SIG-M5 (cell line): ENCODE measurements around the gene HAPLN2.
"Not testable (repeated sequence)": the region's sequence is repeated elsewhere in the genome, so short reads cannot be mapped to it uniquely, and the experiment has no call there.

Experiments
- DNase-seq: peaks from one replicate; lab custom pipeline; 2025; lab: John Stamatoyannopoulos, UW

Gene HAPLN2

DNA sequence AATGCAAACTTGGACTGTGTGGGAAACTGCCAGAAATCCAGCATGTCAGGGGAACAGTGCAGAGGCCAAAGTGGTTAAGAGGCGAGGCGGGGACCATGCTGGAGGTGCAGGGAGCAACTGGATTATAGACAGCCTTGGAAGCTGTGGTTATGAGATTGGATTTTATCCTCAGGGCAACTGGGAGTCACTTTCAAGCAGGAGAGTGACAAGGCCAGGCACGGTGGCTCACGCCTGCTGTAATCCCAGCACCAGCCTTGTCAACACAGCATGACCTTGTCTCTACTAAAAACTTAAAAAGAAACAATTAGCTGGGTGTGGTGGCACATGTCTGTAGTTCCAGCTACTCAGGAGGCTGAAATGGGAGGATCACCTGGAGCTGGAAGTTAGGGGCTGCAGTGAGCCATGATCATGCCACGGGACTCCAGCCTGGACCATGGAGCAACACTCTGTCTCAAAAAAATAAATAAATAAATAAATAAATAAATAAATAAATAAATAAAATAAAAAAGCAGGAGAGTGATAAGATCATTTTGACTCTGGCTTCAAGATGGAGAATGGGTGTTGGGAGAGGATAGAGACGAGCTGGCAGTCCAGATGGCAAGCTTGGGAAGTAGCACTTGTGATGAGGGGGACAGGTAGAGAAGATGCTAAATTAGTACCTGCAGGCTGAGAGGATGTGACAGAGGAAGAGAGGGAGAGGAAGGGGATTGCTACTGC, 3.5 kb downstream of the HAPLN2 start:
- no peak for DNase-seq

DNA sequence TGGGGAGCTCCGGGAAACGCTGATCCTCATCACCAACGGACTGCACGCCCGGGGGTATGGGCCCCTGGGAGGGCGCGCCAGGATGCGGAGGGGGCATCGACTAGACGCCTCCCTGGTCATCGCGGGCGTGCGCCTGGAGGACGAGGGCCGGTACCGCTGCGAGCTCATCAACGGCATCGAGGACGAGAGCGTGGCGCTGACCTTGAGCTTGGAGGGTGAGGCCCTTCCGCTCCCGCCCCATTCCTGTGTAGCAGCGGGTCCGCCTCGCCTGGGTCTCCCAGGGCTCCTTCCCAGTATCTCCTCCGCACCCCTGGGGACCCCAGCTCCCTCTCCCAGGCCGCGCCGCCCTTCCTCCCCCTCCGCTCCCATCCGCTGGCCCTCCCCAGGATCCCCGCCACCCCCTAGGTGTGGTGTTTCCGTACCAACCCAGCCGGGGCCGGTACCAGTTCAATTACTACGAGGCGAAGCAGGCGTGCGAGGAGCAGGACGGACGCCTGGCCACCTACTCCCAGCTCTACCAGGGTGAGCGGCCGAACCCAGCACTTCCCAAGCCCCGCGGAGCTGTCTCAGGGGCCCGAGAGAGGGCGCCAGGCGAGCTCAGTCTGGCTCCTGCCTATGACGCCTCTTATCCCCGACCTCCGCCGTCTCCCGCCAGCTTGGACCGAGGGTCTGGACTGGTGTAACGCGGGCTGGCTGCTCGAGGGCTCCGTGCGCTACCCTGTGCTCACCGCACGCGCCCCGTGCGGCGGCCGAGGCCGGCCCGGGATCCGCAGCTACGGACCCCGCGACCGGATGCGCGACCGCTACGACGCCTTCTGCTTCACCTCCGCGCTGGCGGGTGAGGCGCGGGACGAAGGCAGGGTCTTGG, 5.0 kb downstream of the HAPLN2 start:
- no peak for DNase-seq

DNA sequence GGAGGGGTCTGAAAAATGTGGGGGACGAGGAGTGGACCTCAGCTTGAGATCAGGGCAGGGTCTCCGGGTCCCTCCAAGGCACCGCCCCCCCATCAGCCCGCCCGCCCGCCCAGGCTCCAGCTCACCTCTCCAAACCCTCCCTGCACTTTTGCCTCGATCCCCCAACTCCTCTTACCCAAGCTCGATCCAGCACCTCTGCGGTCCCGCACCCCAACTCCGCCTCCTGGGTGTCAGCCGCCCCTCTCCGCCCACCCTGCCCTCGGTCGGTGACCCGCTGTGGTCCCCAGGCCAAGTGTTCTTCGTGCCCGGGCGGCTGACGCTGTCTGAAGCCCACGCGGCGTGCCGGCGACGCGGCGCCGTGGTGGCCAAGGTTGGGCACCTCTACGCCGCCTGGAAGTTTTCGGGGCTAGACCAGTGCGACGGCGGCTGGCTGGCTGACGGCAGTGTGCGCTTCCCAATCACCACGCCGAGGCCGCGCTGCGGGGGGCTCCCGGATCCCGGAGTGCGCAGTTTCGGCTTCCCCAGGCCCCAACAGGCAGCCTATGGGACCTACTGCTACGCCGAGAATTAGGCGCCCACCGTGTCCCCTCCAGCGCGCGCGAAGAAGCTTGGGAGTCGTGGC, 5.7 kb downstream of the HAPLN2 start:
- DNase-seq: no peak

DNA sequence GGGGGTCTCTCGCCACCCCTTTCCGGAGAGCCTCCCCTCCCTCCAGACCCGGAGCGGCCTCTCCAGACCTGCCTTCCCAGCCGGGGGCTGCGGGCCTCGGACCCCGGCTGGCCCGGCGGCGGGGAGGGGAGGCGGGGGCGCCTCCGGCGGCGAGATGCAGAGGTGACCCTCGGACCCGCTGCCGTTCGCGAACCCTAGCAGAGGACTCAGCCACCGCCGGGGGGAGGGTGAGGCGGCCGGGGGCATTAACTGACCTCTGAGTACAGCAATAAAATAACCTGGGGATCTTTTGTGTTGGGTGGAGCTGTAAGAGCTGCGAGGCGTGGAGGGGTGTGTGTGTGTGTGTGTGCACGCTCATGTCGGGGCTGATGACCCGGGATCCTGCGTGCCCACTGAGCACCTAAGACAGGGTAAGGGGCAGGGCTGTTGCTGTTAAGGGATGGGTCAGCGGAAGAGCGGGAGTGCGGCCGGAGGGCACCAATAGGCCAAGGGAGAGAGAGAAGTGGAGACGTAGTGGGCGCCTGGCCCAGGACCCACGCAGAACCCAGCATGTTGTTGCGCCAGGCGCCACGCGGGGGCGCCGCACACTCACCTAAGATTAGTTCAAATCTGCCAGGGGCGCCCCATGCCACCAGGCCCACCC, 6.3 kb downstream of the HAPLN2 start:
- no peak for DNase-seq

DNA sequence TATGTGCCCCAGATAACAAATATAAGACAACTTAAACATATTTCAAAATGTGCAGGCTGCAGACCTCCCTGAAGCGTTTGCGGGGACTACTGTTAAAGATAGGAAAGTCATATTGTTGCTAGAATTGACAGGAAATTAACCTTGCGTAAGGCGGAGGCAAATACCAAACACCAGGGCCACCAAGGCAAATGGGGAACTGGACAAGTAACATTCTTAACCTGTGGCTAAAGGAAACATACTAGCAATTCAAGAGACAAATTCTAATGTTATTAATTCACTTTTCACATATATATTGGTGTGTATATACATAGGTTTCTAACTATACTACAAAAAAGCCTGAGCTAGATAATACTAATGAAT, 6.8 kb downstream of the HAPLN2 start:
- DNase-seq: no peak

DNA sequence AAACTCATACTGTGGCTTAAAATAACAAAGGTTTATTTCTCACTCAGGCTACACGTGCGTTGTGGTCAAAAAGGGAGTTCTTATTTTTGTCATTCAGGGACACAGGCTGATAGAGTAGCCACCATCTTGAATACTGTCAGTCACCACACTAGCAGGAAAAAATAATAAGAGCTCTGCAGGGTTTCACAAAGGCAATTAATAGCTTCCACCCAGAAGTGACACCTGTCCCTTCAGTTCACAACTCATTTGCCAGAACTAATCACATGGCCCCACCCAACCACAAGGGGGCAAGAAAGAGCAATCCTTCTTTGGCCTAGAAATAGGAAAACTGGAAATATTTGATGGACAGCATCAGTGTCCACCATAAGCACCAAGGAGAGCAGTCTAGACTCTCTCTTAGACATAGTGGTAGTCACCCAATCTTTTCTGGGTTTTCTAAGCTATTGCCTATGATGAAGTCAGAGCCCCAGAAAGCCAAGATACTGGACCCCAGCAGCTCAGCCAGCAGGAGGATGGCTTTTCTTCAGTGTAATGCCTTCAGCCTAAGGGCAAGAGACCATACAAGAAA, 8.2 kb downstream of the HAPLN2 start:
- DNase-seq: no peak

DNA sequence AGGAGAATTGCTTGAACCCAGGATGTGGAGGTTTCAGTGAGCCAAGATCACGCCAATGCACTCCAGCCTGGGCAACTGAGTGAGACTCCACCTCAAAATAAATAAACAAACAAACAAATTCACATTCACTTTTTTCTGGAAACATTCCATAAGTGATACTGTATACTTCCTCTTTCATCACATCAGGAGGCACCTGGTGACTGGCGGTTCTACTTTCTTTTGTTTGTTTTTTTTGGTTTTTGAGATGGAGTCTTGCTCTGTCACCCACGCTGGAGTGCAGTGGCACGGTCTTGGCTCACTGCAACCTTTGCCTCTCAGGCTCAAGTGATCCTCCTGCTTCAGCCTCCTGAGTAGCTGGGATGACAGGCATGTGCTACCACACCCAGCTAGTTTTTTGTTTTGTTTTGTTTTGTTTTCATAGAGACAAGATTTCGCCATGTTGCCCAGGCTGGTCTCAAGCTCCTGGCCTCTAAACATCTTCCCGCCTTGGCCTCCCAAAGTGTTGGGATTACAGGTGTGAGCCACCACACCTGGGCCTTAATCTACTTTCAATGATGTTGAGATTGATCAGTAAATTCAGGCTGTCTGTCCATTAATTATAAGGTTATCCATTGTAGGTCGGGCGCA, 10.7 kb downstream of the HAPLN2 start:
- no peak for DNase-seq

DNA sequence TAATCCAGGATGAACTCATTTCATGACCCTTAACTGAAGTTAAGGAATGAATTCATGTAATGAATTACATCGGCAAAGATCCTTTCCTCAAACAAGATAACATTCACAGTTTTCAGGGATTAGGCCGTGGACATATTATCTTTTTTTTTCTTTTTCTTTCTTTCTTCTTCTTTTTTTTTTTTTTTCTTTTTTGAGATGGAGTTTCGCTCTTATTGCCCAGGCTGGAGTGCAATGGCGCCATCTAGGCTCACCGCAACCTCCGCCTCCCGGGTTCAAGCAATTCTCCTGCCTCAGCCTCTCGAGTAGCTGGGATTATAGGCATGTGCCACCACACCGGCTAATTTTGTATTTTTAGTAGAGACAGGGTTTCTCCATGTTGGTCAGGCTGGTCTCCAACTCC, 11.9 kb downstream of the HAPLN2 start:
- not testable (repeated sequence) for DNase-seq

DNA sequence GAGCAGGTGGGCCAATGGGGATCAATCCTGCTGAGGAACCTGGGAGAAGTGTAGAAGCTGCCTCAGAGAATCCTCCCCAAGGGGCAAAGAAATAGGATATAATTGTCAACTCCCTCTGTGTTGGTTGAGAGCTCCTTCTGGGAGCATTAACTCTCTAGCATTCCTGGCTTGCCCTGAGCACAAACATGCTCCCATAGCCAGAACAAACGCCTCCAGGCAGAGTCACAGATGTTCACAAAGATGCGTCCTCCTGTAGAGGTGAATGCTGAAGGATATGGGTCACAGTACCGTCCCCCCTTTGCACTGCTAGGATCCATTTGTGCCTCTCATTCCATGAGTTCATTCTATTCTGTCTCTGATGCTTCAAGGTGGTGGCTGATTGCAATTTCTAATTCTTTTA, 13.1 kb downstream of the HAPLN2 start:
- no peak for DNase-seq

DNA sequence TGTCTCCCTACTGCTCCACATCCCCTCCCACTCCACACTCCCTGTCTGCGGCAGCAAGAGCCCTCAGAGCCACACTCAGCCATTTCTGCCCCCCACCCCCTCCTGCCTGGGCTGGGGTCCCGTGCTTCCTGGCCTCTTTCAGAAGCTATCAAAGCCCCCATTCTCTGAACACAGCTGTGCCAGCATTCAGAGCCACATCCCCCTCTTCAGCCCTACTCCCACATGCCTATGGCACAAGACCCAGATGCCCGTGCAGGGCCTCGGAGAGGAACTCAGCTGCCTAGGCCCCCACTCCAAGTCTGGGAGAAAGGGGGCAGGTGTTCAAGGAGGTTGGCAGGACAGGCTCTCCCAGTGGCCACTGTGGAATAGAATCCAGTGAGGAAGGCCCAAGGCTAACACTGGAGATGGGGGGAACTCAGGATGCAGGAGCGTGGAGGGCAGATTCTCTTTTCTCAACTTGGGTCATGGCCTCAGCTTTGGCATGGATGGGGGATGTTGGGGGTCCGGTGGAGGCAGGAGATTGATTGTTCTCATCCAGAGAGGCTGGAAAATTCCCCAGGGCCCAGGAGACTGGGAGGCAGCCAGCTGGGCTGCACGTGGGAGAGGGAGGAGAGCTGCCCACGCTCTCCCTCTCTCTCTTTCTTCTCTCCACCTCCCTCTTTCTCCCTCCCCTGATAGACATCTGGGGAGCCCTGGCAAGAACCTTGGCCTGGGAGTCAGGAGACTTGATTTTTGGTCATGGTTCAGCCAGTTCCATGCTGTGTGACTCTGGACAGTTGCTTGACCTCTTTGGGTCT, 19.2 kb downstream of the HAPLN2 start:
- DNase-seq: no peak

DNA sequence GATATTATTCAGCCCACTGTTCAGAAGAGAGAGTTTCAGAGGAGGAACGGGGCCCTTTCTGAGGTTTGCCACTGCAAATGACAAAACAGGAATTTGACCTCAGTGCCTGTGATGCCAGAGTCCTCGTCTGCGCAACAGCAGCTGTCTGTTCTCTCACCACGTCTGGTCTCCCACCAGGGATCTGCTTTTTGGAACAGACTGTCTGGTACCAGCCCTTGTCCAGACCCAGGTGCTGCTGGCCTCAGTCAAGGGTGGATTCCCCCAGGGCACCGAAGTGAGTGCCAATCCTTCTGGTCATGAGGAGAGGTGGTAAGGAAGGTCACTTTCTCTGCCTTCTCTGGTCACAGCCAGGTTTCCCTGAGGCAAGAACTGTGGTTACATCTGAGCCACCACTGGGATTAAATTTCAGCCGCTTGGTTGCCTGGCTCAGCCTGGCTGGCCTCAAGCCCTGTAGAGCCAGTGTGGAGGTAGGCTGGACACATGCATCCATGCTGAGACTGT, 20.4 kb downstream of the HAPLN2 start:
- DNase-seq: no peak

DNA sequence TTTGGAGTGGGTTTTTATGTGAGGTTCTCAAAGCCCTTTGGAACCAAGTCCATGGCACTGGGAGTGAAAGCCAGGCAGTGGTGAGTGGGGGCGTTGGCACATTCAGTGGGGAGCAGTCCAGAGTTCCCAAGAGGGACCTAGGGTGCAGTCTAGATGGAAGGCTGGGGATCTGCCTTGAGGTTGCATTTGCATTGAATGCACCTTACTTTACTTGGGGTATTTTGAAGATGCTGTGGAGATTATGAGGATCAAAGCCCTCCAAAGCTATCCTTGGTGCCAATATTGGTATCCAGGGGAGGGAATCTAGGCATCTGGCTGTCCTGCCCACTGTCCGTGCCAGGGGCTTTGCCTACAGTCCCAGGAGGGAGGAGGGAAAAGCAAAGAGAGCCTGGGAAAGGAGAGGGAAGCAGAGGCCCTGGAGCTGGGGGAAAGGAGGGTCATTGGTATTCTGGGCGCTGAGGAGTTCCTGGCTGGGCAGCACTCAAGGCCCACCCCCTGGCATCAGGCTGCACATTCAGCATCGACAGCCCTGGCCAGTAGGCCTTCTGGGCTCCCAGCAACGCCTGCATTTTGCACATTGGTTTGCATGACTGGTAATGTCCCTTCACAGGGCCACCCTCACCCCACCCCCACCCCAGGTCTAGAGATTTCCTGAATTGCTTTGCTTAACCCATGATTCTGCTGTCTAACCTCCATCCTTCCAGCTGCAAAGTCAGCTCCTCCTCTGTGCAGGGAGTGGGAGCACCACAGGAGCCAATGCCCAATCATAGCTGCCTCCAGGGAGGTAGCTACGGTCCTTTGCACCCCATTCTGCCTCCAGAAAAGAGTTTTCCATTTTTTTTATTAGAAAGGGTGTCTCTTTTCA, 21.9 kb downstream of the HAPLN2 start:
- no peak for DNase-seq

DNA sequence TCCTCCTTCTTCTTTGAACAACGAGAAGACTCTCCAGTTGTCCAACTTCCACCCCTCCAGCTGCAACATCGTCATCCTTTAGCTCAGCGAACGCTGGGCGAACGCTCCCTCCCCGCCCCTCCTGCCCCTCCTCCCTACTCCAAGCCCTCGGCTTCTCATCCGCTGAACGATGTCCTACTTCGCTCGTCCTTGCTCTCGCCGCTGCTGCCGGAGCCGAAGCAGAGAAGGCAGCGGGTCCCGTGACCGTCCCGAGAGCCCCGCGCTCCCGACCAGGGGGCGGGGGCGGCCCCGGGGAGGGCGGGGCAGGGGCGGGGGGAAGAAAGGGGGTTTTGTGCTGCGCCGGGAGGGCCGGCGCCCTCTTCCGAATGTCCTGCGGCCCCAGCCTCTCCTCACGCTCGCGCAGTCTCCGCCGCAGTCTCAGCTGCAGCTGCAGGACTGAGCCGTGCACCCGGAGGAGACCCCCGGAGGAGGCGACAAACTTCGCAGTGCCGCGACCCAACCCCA, 22.6 kb downstream of the HAPLN2 start, which contains the start of gene BCAN:
TSS of gene BCAN (plus strand) at position 357 of the 504 bp plus-strand sequence. CDS start 3,938 bp downstream, outside the sequence.
- no peak for DNase-seq

DNA sequence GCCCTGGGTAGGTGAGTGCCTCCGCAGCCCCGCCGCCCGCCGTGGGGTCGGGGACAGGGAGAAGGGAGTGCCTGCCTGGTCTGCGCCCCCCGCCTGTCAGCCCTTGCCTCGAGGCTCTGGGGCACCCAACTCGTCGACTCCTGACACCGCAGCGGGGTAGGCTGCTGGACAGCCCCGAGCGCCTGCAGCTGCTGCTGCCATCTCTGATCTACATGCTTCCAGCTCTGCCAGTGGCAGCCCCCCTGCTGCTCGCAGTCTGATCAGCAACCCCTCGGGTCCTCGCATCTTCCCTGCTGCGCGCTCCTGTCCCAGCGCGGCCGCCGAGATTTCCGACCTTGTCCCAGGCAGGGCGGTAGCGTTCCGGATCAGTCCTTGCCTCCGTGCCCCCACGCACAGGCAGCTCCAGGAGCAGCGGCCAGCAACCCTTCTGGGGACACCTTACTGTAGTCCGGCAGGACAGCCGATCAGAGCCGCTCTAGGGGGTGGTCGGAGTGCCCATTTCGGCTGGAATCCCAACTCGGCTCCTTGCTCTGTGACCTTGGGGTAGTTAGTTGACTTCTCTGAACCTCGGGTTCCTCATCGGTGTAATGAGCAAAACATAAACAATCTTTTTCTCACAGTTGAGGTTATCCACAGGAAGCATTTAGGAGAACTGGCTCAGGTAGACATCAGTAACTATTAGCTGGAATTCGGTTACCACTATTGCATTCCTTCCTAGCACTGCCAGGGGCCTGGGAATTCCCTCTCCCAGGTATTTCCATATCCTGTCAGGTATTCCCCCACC, 23.2 kb downstream of the HAPLN2 start:
- no peak for DNase-seq

DNA sequence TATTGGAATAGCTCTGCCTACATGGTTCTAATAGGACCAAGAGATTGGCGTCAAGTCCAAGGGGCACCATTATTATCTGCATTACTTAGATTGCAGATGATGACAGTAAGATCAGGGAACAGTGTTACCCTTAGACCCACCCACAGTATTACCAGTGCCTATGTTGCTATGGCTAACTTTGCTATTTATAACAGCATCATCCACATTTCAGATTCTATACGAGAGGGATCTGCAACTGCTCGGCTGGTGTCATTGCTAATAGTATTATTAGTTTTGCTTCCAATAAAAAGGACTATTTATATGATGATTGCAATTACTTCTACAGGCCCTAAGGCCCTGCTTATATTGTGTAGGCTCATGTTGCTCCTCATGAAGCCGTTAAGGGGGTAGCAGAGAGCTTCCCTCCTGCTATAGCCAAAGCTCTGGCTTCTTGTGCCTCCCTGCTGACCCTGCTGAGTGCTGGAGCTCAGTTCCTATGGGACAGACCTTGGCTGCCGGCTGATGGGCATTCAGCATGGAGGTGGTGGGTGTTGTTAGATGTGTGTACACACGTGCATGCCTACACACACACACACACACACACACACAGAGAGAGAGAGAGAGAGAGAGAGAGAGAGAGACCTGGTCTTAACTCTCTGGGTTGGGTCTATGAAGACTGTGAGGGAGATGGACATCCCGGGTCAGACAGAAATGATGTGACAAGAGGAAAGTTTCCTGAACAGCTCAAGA, 24.0 kb downstream of the HAPLN2 start:
- no peak for DNase-seq

DNA sequence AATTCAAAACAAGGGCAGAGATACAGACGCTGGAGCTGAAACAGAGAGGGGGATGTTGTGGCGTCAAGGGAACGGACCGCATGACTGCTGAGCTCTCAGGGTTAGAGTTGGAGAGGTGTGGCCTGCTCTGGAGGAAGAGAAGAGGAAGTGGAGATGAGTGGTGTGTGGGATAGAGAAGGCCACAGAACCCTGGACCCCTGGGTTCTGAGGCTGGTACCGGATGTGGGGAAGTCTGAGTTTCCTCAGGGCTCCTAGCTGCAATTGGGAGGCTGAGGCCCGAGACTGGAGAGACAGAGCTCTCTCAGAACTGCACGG, 24.5 kb downstream of the HAPLN2 start:
- peak; percentile 52 for DNase-seq

DNA sequence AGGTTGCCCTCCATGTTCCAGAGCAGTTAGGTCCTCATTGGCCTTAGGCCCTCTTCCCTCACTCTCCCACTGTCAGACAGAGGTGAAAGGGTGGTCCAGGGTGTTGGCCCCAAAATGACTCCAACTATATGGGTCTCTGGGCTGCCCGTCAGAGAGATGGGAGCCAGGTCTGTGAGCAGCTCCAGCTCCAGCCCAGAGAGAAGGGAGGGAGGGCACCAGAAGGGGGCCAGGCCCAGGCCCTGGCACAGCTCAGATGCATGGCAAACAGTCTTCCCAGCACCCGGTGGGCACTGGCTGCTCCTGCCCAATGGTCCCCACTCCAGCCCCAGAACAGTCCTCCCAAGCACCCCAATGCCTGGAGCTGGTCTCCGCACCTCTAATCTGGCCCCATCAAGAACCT, 24.9 kb downstream of the HAPLN2 start:
- no peak for DNase-seq

DNA sequence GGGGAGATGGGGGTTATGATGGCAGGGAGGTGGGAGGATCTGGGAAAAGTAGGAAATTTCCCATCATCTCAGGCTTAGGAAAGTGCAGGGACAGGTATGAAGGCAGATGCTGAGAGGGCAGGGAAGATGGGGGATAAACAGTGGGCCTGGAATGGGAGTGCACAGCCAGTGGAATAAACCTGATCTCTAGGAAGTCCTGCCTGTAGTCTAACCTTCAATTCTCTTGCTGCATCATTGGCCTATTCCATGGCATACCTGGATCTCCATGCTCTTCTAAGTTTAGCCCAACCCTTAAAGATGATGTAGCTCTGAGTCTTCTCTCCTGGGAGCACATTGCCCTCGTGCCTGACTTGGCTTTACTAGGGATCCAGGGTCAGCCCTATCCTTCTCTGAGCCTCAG, 25.4 kb downstream of the HAPLN2 start:
- DNase-seq: no peak
